GM18499 (cell line): ENCODE results near the gene RBM33.
"Not testable (repeated sequence)": the region's sequence is repeated elsewhere in the genome, so short reads cannot be mapped to it uniquely, and the experiment has no call there.

Experiments used
- ATAC-seq: cut with Tn5 transposase; IDR thresholded peaks from one replicate; pipeline ENCODE4 v1.9.1; 2021; ENCODE audit warnings: moderate number of reproducible peaks; ENCODE audit not compliant: insufficient read depth, unreplicated experiment

Gene RBM33, protein sequence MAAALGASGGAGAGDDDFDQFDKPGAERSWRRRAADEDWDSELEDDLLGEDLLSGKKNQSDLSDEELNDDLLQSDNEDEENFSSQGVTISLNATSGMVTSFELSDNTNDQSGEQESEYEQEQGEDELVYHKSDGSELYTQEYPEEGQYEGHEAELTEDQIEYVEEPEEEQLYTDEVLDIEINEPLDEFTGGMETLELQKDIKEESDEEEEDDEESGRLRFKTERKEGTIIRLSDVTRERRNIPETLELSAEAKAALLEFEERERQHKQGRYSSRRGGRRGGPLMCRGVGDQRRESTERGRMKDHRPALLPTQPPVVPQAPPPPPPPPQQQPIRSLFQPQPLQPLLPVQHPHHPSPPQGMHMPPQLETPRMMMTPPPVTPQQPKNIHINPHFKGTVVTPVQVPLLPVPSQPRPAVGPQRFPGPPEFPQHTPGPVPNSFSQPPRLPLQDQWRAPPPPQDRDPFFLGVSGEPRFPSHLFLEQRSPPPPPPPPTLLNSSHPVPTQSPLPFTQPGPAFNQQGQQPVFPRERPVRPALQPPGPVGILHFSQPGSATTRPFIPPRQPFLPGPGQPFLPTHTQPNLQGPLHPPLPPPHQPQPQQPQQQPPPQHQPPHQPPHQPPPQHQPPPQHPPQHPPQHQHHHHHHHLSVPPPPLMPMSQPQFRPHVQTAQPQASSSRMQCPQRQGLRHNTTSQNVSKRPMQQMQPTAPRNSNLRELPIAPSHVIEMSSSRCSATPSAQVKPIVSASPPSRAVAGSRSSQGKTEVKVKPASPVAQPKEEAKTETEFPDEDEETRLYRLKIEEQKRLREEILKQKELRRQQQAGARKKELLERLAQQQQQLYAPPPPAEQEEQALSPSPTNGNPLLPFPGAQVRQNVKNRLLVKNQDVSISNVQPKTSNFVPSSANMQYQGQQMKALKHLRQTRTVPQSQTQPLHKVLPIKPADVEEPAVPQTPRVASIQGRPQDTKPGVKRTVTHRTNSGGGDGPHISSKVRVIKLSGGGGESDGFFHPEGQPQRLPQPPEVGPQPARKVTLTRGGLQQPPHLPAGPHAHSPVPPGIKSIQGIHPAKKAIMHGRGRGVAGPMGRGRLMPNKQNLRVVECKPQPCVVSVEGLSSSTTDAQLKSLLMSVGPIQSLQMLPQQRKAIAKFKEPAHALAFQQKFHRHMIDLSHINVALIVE

DNA sequence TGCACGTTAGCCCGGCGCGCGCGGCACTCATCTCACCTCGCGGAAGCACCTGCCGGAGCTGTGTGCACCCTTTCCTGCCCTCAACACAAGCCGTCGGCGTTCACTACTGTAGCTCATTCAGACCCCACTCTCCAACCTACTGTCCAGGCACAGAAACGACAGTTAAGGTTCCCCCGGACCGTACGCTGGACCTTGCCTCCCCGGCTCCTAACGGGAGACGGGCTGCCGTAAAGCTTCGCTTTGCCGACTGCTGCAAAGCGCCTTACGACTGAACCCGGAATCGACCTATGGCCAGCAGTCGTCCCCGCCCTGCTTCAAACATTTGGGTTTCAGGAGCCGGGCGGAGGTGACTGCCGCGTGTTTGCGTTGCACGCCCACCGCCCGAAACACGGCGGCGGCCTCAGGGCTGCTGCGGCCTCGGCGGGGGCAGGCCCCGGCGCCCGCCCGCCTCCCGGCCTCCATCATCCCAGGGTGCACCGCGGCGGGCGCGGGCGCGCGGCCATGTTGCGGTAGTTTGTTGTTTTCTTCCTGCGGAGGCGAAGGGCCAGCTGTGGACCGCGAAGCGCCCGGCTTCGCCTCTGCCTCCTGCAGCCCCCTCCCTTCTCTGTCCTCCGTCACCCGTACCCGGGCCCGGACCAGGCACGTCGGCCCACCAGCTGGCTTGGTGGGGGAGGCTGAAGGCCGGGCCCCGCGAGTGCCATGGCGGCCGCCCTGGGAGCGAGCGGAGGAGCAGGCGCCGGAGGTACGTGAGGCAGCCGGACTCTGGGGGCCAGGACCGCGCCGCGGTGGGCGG lies at the start of gene RBM33:
TSS of gene RBM33 (plus strand) at position 484 of the 793 bp plus-strand sequence. CDS start at position 700, 216 bp downstream.
- ATAC-seq: peak; percentile 50

DNA sequence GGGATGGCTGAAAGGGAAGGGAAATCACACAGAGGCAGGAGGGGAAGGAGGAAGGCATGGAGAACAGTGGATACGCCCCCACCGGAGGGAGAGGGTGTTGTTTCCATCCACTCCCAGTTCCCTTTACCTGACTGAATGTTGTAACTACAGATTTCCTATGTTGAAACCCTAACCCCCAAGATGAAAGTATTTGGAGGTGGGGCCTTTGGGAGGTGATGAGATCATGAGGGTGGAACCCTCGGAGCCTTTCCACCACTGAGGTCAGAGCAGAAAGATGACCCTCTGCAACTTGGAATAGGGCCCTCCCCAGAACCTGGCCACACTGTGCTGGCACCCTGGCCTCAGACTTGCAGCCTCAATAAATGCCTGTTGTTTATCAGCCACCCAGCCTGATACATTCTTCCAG lies 49.5 kb upstream of the RBM33 start:
- ATAC-seq: no peak

DNA sequence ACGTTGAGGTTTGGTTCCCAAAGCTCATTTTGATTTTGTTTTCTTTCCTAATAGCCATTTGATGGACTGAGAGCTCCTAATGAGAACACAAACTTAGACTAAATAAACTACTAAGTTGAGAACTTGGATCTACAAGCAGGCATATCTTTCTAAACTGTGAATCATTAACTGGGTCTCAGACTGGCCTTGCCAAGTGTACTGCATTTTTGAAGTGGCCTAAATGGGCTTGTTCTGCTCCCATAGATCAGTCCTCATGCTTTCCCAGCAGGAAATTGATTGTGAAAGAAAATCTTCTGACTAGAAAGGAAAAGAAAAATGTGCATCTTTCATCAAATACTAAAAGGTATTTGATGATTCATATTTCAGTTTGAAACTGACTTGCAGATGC lies 46.7 kb upstream of the RBM33 start:
- no peak for ATAC-seq

DNA sequence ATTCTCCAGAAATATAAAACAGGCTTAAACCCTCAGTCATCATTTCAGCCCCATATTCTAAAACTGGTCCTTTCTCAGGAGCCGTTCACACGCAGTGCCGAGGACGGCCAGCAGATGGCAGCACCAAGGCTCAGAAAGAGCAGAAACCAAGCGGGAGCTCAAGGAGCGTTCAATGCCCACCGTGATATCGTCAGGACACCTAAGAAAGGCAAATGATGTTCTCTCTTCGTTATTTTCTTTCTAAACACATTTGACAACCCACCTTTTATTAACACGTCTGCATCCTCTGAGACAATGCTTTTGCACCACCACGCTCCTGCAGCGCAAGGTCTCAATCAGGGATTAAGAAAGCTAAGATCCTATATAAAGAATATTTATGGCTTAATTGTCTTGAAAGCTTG lies 45.7 kb upstream of the RBM33 start:
- ATAC-seq: no peak

DNA sequence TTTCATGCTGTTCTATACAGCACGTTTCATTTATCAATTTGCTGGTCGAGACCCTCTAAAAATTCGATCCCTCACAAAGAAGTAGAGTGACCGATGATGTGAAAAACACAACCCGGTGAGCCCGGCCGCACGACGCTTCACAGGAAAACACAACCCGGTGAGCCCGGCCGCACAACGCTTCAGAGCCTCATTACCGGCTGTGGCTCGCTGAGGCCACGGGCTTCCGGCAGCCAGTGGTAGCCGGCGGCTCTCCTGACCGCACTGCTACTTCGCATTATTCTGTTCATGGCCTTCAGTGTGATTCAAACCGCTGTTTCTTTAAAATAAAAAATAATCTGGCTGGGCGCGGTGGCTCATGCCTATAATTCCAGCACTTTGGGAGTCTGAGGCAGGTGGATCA lies 42.3 kb upstream of the RBM33 start:
- no peak for ATAC-seq

DNA sequence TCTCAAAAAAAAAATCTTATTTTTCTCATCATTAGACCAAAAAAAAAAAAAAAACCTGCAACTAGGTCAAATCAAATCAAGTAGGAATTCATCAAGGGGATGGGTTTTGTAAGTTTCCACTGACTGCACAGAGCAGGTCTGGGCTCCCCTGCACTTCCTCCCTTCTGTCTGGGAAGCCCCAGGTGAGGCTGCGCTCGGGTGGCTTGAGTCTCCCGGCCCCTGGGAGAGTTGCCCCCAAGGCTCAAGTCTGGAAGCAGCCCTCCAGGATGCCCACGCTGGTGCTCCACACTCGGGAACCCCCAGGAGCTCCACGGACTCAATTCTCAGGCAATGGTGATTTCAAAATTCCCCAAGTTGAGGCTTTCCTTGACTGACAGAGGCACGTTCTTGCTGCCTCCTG lies 41.7 kb upstream of the RBM33 start:
- ATAC-seq: no peak

DNA sequence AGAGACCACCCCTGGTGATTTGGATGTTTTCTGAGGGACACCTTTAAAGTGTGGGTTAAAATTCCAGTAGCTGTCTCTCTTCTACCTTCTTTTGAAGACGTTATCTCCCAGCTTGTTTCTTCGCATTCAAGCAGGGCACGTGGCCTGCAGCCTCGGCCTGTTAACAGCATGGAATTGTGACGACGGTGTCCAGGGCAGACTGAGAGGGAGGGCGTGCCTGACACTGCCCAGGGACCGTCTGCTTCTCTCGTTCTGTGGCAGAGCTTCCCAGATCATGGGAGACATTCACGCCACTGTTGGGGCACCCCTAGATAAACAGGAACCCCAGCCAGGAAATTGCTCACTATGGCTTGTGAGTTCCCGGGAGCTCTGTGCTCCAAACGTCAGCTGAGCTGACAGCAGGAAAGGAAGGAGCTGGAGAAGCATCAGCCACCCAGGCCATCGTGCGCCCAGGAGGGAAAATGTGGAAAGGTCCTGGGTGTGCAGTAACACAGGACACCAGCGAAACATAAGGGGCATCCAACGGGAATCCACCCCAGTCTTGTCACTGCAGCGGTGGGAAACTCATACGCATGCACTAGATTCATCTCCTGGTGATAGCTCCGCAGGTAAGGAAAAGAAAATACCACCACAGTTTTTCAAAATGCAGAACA lies 41.1 kb upstream of the RBM33 start:
- ATAC-seq: no peak

DNA sequence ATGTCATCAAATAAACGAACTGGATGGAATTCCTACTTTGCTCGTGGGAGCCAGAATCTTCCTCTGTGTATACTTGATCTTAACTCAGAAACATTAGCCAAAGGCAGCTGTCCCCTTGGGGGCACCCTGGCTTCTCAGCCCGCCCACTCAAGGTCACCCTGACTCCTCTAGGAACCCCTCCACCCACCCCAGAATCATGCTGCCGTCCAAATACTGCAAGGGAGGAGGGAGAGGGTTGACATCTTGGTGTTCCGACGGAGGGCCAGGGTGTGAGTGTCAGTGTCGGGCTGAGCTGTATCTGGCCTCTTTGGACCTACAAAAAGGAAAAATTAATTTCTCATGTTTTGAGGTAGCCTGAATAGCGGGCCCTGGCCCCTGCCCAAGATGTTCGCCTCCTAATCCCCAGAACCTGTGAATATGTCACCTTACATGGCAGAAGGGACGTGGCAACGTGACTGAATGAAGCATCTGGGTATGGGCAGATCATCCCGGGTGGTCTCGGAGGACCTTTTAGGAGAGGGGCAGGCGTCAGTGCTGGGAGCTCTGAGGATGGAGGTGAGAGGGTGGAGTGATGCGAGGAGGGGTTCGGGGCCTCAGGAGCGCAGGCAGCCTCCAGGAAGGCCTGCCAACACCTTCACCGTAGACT lies 40.5 kb upstream of the RBM33 start:
- ATAC-seq: no peak

DNA sequence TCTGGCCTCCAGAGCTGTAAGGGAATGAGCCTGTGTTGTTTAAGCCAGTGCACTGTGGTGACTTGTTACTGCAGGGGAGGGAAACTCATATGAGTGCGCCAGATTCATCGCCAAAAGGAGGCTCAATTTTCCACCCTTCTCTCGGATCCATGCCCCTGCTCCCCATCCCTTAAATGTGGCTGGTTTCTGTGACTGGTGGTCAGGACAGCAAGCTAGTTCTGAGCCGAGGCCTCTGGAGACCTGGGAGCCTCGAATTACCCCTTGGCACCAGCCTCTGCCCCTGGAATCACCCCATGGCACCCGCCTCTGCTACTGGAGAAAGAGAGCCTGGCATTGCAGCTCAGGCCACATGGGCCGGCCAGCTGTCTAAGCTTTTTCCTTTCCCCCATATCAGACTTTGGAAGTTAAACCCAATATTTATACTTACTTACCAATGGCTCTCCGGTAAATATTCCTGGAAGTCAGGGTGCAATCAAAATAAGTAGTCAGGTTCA lies 39.9 kb upstream of the RBM33 start:
- ATAC-seq: no peak

DNA sequence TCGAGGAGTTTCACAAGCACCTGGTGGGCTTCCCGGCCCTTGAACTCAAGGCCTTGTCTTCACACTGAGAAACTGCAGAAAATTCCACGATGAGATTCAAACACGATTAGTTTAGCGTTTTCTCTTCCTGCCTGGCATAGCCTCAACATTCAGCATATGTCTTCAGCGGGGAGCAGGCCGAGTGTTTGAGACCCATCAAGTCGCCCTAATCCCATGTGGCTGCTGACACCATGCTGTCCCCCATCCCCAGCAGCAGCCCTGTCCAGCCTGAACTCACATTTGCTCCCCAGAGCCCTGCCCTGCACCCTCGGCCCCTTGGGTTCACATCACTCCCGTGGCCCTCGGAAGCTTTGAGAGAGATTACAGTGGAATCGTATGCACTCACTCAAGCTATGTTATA lies 35.3 kb upstream of the RBM33 start:
- no peak for ATAC-seq

DNA sequence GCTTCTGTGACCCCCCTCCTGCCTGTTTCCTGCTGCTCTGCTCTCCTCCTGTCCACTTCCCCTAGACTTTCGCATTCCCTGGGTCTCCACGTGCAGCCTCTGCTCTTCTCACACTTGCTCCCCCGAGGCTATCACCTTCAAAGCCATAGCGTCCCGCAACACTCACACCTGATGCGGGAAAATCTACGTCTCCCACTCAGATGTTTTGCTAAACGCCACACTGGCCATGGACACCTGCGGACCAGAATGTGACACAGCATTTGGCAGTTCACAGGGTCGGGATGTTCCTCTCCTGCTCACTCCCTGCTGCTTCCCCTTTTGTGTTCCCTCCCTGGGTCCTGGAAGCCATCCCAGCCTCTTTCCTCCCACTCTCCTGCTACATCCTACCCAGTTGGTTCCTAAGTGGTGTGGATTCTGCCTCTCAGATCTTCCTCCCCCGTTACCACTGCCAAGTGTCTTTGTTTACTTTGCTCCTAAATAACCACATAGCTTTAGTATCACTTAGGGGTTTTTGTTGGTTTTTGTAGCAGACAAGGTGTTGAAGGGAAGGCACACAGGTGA lies 33.7 kb upstream of the RBM33 start:
- ATAC-seq: no peak

DNA sequence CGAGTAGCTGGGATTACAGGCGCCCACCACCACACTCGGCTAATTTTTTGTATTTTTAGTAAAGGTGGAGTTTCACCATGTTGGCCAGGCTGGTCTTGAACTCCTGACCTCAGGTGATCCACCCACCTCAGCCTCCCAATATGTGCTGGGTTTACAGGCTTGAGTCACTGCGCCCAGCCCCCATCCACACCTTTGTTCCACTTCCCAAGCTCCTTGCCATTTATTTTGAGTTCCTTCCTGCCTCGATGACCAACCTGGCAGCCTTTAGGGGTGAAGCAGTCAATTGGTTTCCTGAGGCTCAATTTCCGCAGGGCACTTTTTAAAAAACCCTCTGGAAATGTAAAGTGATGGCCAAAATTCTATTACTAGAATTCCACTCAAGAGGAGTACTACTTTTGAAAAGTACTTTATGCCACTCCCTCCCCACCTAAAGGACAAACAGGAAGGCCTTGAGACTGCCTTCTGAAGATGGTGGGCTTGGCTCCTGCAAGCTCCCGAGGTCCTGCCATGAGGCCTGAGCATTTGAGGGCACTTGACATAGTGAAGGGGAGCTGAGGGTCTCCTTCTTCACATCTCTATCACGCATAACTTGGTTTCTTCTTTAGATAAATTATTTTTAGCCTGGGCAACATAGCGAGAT lies 32.5 kb upstream of the RBM33 start:
- no peak for ATAC-seq

DNA sequence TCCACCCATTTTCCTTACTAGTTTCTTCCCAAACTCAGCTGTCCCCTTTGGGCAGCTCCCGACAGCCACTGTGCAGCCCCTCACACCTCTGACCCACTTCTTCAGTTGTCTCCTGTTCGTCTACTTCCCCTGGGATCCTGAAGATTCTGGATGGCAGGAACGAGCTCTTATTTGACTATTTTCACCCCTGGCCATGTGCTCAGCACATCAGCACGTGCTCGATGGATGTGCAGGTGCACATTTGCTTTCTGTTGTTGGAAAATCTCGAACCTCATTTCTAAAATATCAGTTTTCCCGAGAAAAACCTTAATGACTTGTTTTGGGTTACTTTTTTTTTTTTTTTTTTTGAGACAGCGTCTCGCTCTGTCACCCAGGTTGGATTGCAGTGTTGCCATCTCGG lies 31.8 kb upstream of the RBM33 start:
- no peak for ATAC-seq

DNA sequence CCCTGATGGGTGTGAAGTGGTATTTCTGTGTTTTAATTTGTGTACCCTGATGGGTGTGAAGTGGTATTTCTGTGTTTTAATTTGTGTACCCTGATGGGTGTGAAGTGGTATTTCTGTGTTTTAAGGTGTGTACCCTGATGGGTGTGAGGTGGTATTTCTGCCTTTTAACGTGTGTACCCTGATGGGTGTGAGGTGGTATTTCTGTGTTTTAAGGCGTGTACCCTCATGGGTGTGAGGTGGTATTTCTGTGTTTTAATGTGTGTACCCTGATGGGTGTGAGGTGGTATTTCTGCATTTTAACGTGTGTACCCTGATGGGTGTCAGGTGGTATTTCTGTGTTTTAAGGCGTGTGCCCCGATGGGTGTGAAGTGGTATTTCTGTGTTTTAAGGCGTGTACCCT lies 29.4 kb upstream of the RBM33 start:
- not testable (repeated sequence) for ATAC-seq

DNA sequence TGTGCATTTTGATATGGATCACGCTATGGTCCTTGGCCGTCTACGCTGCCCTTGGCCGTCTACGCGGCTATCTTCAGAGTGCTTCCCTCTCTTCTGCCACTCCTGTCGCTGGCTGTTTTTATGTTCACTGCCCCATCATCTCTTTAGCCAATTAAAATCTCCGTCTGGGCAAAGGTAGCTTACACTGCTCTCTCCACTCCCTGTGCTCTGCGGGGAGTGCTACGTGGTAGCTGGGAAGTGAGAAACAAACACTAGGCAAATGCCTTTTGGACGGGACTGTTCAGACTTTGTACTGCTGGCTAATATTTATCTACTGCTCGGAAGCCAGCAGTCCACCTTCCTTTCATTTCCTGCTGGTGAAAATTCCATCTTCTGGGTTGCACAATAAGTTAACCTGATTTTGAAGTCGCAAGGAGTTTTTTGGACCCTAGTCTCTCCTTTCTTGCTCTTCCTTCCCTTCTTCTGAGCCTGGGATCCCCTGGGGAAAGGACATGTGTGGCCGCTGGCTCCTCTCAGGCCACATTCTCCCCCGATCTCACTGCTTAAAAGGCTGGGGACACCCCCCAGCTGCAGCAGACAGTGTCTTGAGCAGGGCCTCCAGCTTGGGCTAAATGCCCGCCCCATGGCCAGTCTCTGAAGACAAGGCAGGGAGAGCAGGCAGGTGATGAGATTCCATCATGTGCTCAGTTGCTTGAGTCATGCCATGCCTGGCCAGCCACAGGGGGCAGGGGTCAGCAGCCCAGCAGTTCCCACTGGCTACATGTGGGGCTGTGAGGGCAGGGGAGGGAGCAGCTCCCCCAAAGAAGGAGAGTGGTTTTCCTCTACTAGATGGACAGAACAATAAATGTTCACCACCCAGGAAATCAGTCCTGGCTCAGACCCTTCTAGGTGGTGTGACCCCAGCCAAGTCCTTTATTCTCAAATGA lies 25.5 kb upstream of the RBM33 start:
- ATAC-seq: no peak

DNA sequence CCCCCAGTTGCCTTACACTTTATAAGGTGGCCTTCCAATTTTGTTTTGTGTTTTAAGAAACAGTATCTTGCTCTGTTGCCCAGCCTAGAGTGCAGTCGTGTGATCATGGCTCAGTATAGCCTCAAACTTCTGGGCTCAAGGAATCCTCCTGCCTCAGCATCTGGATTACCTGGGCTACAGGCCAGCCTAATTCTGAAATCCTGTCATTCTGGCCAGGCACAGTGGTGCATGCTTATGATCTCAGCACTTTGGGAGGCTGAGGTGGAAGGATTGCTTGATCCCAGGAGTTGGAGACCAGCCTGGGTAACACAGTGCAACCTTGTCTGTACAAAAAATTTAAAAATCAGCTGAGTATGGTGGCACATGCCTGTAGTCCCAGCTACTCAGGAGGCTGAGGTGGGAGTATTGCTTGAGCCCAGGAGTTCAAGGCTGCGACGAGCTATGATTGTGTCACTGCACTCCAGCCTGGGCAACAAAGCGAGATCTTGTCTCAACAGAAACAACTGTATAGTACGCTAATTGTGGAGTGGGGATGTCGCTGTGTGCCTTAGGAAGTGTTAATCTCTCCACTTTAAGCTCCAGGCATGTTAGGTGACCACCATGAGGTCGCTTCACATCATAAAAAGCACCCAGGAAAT lies 24.7 kb upstream of the RBM33 start:
- no peak for ATAC-seq

DNA sequence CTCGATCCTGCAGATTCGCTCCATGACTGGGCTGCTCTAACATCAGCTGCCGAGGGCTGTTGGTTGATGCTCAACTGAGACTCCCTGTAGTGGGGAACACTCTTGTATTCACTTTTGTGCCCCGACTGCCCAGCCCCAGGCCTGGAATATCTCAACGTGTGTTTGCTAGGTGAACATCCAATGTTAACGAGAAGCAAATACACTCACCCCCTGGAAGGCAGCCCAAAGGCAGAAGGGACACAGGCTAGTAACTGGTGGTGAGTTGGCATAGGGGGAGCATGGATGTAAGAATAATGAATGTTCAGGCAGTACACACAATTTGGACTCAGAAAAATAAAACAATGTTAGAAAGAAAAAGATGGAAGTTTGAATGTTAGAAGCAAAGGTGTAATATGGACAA lies 24.0 kb upstream of the RBM33 start:
- no peak for ATAC-seq
